HCT116 (cell line): ENCODE data around the gene TMEM187. TPM values are rescaled to one million over a fixed set of nuclear protein-coding genes. Genes with fewer than 3 reads are reported as not detected.

Source experiments
- ATAC-seq: fragments of 200-7000 bp; cut with Tn5 transposase; 2 replicates; pipeline ENCODE4 v1.9.1; 2020; ENCODE audit warnings: mild to moderate bottlenecking, moderate library complexity
- BruUV-seq: library from RNA; stranded (reverse); fragments of 400-500 nt; replicated peaks from 2 replicates; lab custom pipeline; 2021; lab: Mats Ljungman, UMichigan
- CTCF ChIA-PET: fragments of 300-600 bp; sonication (Branson Sonifier 250); formaldehyde crosslinking; loops from one replicate; lab custom pipeline; 2021; ENCODE audit warnings: antibody characterized with exemption; lab: Charles Lee
- POLR2A ChIA-PET: fragments of 300-600, 350-600 bp; sonication (Branson Sonifier 250); formaldehyde crosslinking; loops from one replicate; lab custom pipeline; 2021; ENCODE audit warnings: antibody characterized with exemption; lab: Charles Lee
- RAD21 ChIA-PET, 2 experiments: fragments of 300-600 bp; sonication (Branson Sonifier 250); formaldehyde crosslinking; loops; one replicate each; lab custom pipeline; 2023; ENCODE audit warnings: low total read pairs in 2 of 2; ENCODE audit not compliant: uncharacterized antibody in 2 of 2, unreplicated experiment in 2 of 2, low non-redundant PET in 1 of 2; lab: Charles Lee
- DNase-seq: peaks from one replicate; pipeline ENCODE4 v3.0.0-alpha.2; 2010; ENCODE audit warnings: low read depth, low spot score
- H2AFZ ChIP-seq: fragments of 200-600 bp; shearing (Covaris generic), sonication (generic); 2 replicates; pipeline ENCODE4 v1.6.1; 2017; ENCODE audit warnings: low read depth, mixed run types, mixed read lengths, antibody characterized with exemption, low read length; ENCODE audit not compliant: poor library complexity, severe bottlenecking
- H3K27ac ChIP-seq: 2 replicates; pipeline ENCODE4 v1.5.1; 2012; ENCODE audit warnings: low read depth, low read length
- H3K27me3 ChIP-seq: fragments of 200-600 bp; sonication (generic); 2 replicates; pipeline ENCODE4 v1.6.1; 2016; ENCODE audit warnings: mixed run types, low read length, mixed read lengths; ENCODE audit not compliant: insufficient read depth
- H3K36me3 ChIP-seq, 2 experiments: fragments of 200-500 bp in 1 of 2; fragments of 200-600 bp in 1 of 2; sonication (Bioruptor generic) in 1 of 2; sonication (generic) in 1 of 2; 2 replicates each; pipeline versions ENCODE4 v1.5.1 to v1.6.1; 2014 to 2016; ENCODE audit warnings: low read length in 2 of 2, inconsistent platforms in 1 of 2, mixed read lengths in 1 of 2, mixed run types in 1 of 2; ENCODE audit not compliant: insufficient read depth in 2 of 2, control insufficient read depth in 1 of 2
- H3K4me1 ChIP-seq, 2 experiments: fragments of 200-600 bp in 1 of 2; sonication (generic) in 1 of 2; 2 replicates each; pipeline versions ENCODE4 v1.5.1 to v1.6.1; 2012 to 2017; ENCODE audit warnings: low read length in 2 of 2, inconsistent platforms in 1 of 2, mild to moderate bottlenecking in 1 of 2, mixed read lengths in 1 of 2, mixed run types in 1 of 2, moderate library complexity in 1 of 2; ENCODE audit not compliant: insufficient read depth in 2 of 2, control insufficient read depth in 1 of 2
- H3K4me2 ChIP-seq: fragments of 200-600 bp; sonication (generic); 2 replicates; pipeline ENCODE4 v1.6.1; 2017; ENCODE audit warnings: mixed run types, low read length, mixed read lengths
- H3K4me3 ChIP-seq, 2 experiments: fragments of 200-600 bp in 1 of 2; sonication (generic) in 1 of 2; replicated peaks in 1 of 2; 2 replicates each; pipeline ENCODE4 v1.5.1; 2011 to 2016; ENCODE audit warnings: low read length in 2 of 2, control low read depth in 1 of 2, low read depth in 1 of 2, mild to moderate bottlenecking in 1 of 2, mixed read lengths in 1 of 2, mixed run types in 1 of 2
- H3K79me2 ChIP-seq: fragments of 200-600 bp; sonication (generic); 2 replicates; pipeline ENCODE4 v1.6.1; 2017; ENCODE audit warnings: mild to moderate bottlenecking, mixed run types, low read length, moderate library complexity, mixed read lengths; ENCODE audit not compliant: insufficient read depth
- H3K9ac ChIP-seq: fragments of 200-600 bp; sonication (generic); 2 replicates; pipeline ENCODE4 v1.6.1; 2016; ENCODE audit warnings: low read length, mixed read lengths
- H3K9me2 ChIP-seq: fragments of 200-600 bp; sonication (generic), shearing (Covaris generic); 2 replicates; pipeline ENCODE4 v1.6.1; 2017; ENCODE audit warnings: mixed run types, mild to moderate bottlenecking, moderate library complexity; ENCODE audit not compliant: insufficient read depth
- H3K9me3 ChIP-seq, 2 experiments: fragments of 200-500 bp in 1 of 2; fragments of 200-600 bp in 1 of 2; sonication (Bioruptor generic) in 1 of 2; sonication (generic) in 1 of 2; 2 replicates each; pipeline ENCODE4 v1.6.1; 2014 to 2017; ENCODE audit warnings: low read length in 2 of 2, mixed read lengths in 2 of 2, inconsistent platforms in 1 of 2, low read depth in 1 of 2, mild to moderate bottlenecking in 1 of 2, mixed run types in 1 of 2, moderate library complexity in 1 of 2; ENCODE audit not compliant: control insufficient read depth in 1 of 2, insufficient read depth in 1 of 2
- H4K20me1 ChIP-seq: fragments of 200-600 bp; sonication (generic), shearing (Covaris generic); 2 replicates; pipeline ENCODE4 v1.6.1; 2017; ENCODE audit warnings: mixed run types, mild to moderate bottlenecking, moderate library complexity; ENCODE audit not compliant: insufficient read depth
- ELF1 ChIP-seq: IDR thresholded peaks from 2 replicates; pipeline ENCODE4 v1.6.1; 2012; ENCODE audit warnings: low read depth, borderline replicate concordance
- SP1 ChIP-seq: IDR thresholded peaks from 2 replicates; pipeline ENCODE4 v1.6.1; 2012; ENCODE audit warnings: low read depth
- intact Hi-C: fragments of 100-400 bp; cut with micrococcal nuclease; formaldehyde crosslinking; loops from 2 replicates; pipeline ENCODE4 v1.10.0; 2022
- total RNA-seq: library from RNA; stranded (reverse); gene quantifications from one replicate; pipeline ENCODE4 v1.2.1, GENCODE V29; 2021; ENCODE audit not compliant: unreplicated experiment

Gene TMEM187
- total RNA-seq, 1 experiment from 2014 or later: 12.6 TPM

- Histone ChIP-seq H3K27me3 (no peaks in the 10 kb centered on the region), H3K9me3 (no peaks in the 10 kb centered on the region), H3K27ac (no peak overlapping the region), H3K36me3 (peaks cover 0 to 19% of the 10 kb centered on the region in 2 experiments; a peak in 1 of 4 replicates), H3K4me1 (no peaks in the 10 kb centered on the region), H4K20me1 (no peaks in the 10 kb centered on the region), H3K9me2 (no peaks in the 10 kb centered on the region), H3K4me3 (no peak overlapping the region), H3K4me2 (no peak overlapping the region), H3K9ac (no peak overlapping the region), H2AFZ (no peak overlapping the region), H3K79me2 (no peaks in the 10 kb centered on the region; the same call in 1 of the 2 replicates)
- ChIA-PET RAD21 (no interaction called here), POLR2A (no interaction called here), CTCF (no interaction called here)
- no peak for DNase-seq
- no peak for TF ChIP-seq SP1
- TSS peak; percentile 8 for BruUV-seq
- intact Hi-C loops: no loop called here
- ATAC-seq: no peak
Observed at GRCh38 chrX:153954558-153955227, 17.9 kb upstream of the TMEM187 start.

GRCh38 chrX:153955228-153955732 is 17.3 kb upstream of the TMEM187 start:
- Histone ChIP-seq H3K4me1 (no peaks in the 10 kb centered on the region), H3K27ac (no peak overlapping the region)
- ChIA-PET RAD21 (no interaction called here), POLR2A (no interaction called here)
- no peak for TF ChIP-seq ELF1
- TF ChIP-seq, all 23 proteins: peak for 0
- CTCF ChIA-PET: no interaction called here
- H3K36me3 ChIP-seq: peaks cover 0 to 22% of the 10 kb centered on the region in 2 experiments; a peak in 2 of 4 replicates
- no peak overlapping the region for H2AFZ ChIP-seq
- no peak overlapping the region for H3K4me2 ChIP-seq
- H3K79me2 ChIP-seq: no peaks in the 10 kb centered on the region; the same call in 1 of the 2 replicates
- BruUV-seq: no TSS peak
- no peaks in the 10 kb centered on the region for H4K20me1 ChIP-seq
- no peak overlapping the region for H3K4me3 ChIP-seq
- no peak overlapping the region for H3K9ac ChIP-seq
- H3K27me3 ChIP-seq: no peaks in the 10 kb centered on the region
- intact Hi-C loops: no loop called here
- no peaks in the 10 kb centered on the region for H3K9me2 ChIP-seq
- H3K9me3 ChIP-seq: no peaks in the 10 kb centered on the region
- ATAC-seq: no peak
- no peak for DNase-seq
